Adrenal gland (tissue), 12 donors: ENCODE measurements around the gene SPTBN4. TPM values are rescaled to one million over a fixed set of nuclear protein-coding genes. Genes with fewer than 3 reads are reported as not detected.
A peak's percentile ranks its signal among the peaks of the same experiment; 100 is the strongest.

Experiments used
- DNase-seq, 7 donors: peaks; one replicate each; pipeline ENCODE4 v3.0.0-alpha.2; 2019 to 2020
- H3K27ac ChIP-seq, 5 donors: fragments of 200-600 bp; sonication (generic) in 4 of 5; 1 replicate in 3 of 5; 2 replicates in 2 of 5; pipeline versions ENCODE4 v1.5.1 to v1.8.0; 2016 to 2020; ENCODE audit warnings: mild to moderate bottlenecking in 1 of 5
- H3K27me3 ChIP-seq: fragments of 200-600 bp; 2 replicates; pipeline ENCODE4 v1.8.0; 2021
- H3K36me3 ChIP-seq, 2 donors: fragments of 200-600 bp; replicated peaks in 1 of 2; 1 replicate in 1 of 2; 2 replicates in 1 of 2; pipeline versions ENCODE4 v1.5.1 to v1.8.0; 2018 to 2022
- H3K4me1 ChIP-seq, 2 donors: fragments of 200-600 bp; replicated peaks in 1 of 2; 1 replicate in 1 of 2; 2 replicates in 1 of 2; pipeline versions ENCODE4 v1.5.1 to v1.8.0; 2018 to 2021
- H3K4me3 ChIP-seq, 4 donors: fragments of 200-600 bp; sonication (generic) in 3 of 4; one replicate each; pipeline ENCODE4 v1.5.1; 2016 to 2018
- H3K9me3 ChIP-seq, 3 donors: fragments of 200-600 bp; sonication (generic) in 1 of 3; replicated peaks in 1 of 3; 1 replicate in 2 of 3; 2 replicates in 1 of 3; pipeline versions ENCODE4 v1.5.1 to v1.8.0; 2016 to 2021
- POLR2A ChIP-seq, 2 donors: fragments of 450-650 bp; IDR thresholded peaks; one replicate each; pipeline ENCODE4 v1.6.1; 2017; ENCODE audit warnings: antibody characterized with exemption in 2 of 2, mild to moderate bottlenecking in 2 of 2, moderate library complexity in 1 of 2
- WGBS, 4 donors: extraction: QIAGEN DNeasy Blood & Tissue Kit in 2 of 4; methylation state at CpG; one replicate each; pipeline versions ENCODE4 v1.1.5 to v1.1.7; 2013 to 2017; 5-methylcytosine and 5-hydroxymethylcytosine counted together
- intact Hi-C, 2 donors: fragments of 100-400 bp; cut with DNase I; formaldehyde crosslinking; loops; one replicate each; pipeline versions ENCODE4 v1.14.1 to v1.15.0; 2022 to 2023
- polyA plus RNA-seq, 3 donors: library from polyadenylated mRNA; stranded (reverse); fragments of 200-250 nt in 2 of 3; fragments of 350-450 nt in 1 of 3; fragmentation: Illumina TruSeq in 1 of 3; extraction: RNeasy Lipid Tissue Mini Kit (QIAGEN cat#74804) in 1 of 3; gene quantifications; one replicate each; pipeline ENCODE4 v1.2.3, GENCODE V29; 2013 to 2014
- total RNA-seq, 9 donors: library from RNA; depleted of rRNA in 4 of 9; stranded (reverse); fragments of >200 nt in 4 of 9; fragments of 120-200 nt in 1 of 9; fragmentation: NEBNext Ultra II Directional in 1 of 9; extraction: Animal tissue kit (Norgen Biotek cat#: 25700) in 1 of 9; gene quantifications; one replicate each; pipeline versions ENCODE4 v1.1.0 to v1.2.4, GENCODE V29; 2013 to 2023
- TF ChIP-seq, protein P1 (sequence below), 6 experiments: fragments of 450-650 bp in 4 of 6; fragments of 200-600 bp in 2 of 6; sonication (generic) in 1 of 6; IDR thresholded peaks; 1 replicate in 5 of 6; 2 replicates in 1 of 6; pipeline versions ENCODE4 v1.5.1 to v1.8.0; 2016 to 2021; ENCODE audit warnings: antibody characterized with exemption in 6 of 6, mild to moderate bottlenecking in 2 of 6, moderate library complexity in 1 of 6
- donor health status: healthy with polysubstance abuse.
- donor health status: Bipolar disorder and iron deficiency.
- donor health status: DM: yes; HTN: yes; CAD: no.
- donor health status: DM: no; HTN: no; CAD: no.
- donor health status: DM: no; HTN: no; CAD: no.
- donor health status: DM: yes; HTN: yes; CAD: no.

SPTBN4 gene
- total and polyA plus RNA-seq, 12 donors = 0.91 to 46.7 (median 3.3) TPM

DNA sequence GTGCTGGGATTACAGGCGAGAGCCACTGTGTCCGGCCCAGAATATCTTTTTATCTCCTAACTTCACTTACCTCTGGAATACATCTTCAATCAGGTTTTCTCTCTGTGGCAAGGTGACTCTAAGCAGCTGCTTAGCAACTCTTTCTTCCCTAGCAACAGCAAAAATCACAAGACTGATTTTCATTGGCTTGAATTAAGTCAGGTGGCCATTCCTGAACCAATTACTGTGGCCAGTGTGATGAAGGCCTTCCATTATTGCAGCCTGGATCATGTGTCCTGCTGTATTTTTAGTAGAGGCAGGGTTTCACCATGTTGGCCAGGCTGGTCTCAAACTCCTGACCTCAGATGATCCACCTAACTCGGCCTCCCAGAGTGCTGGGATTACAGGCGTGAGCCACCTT lies 125.4 kb downstream of the SPTBN4 start:
- intact Hi-C loops = loop anchor here in 1 of 2 donors (10.0 kb wide), 1 partner anchor 127 kb away; the partner anchor contains the start of genes BLVRB and SPTBN4
- TF ChIP-seq, protein P1, sequence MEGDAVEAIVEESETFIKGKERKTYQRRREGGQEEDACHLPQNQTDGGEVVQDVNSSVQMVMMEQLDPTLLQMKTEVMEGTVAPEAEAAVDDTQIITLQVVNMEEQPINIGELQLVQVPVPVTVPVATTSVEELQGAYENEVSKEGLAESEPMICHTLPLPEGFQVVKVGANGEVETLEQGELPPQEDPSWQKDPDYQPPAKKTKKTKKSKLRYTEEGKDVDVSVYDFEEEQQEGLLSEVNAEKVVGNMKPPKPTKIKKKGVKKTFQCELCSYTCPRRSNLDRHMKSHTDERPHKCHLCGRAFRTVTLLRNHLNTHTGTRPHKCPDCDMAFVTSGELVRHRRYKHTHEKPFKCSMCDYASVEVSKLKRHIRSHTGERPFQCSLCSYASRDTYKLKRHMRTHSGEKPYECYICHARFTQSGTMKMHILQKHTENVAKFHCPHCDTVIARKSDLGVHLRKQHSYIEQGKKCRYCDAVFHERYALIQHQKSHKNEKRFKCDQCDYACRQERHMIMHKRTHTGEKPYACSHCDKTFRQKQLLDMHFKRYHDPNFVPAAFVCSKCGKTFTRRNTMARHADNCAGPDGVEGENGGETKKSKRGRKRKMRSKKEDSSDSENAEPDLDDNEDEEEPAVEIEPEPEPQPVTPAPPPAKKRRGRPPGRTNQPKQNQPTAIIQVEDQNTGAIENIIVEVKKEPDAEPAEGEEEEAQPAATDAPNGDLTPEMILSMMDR (IDR thresholded peaks at IDR 0.05) = no peak
- TF ChIP-seq POLR2A (IDR thresholded peaks at IDR 0.05) = no peak
- H3K36me3 ChIP-seq = no peaks in the 10 kb centered on the region
- H3K4me1 ChIP-seq = peaks cover 0 to 7% of the 10 kb centered on the region in 2 donors
- peaks cover 1% of the 10 kb centered on the region for H3K27me3 ChIP-seq
- 79 to 86% (median 82%) methylated on average over 4 of the region's 4 CpGs for WGBS, 4 donors
- H3K27ac ChIP-seq = no peak overlapping the region
- no peak overlapping the region for H3K4me3 ChIP-seq
- H3K9me3 ChIP-seq = no peaks in the 10 kb centered on the region
- DNase-seq = peak in 2 of 7 donors; percentile 39 to 46

DNA sequence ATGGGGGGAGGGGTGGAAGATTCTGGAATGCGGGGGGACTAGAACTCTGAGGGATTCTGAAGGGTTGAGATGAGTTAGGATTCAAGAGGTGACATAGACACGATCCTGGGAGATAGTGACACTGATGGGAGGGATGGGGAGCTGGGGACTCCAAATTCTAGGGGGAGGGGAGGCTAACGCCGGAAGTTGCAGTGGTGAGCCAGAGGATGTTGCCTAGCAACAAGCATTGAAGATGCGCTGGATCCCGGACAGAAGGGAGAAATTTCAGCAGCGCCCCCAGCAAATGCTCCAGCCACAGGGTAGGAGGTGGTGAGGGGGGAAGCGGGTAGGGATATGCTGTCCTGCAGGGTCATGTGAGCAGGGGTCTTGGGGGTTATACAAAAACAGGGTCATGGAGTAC lies 127.5 kb downstream of the SPTBN4 start:
- WGBS, 4 donors = 26 to 34% (median 29%) methylated on average over 8 of the region's 8 CpGs
- no peak overlapping the region for H3K4me3 ChIP-seq
- peak in 1 of 7 donors; percentile 20 for DNase-seq
- no peak for TF ChIP-seq POLR2A (IDR thresholded peaks at IDR 0.05)
- TF ChIP-seq, protein P1 (IDR thresholded peaks at IDR 0.05) = no peak
- H3K36me3 ChIP-seq = no peaks in the 10 kb centered on the region
- peaks cover 3 to 17% of the 10 kb centered on the region in 2 donors for H3K4me1 ChIP-seq
- intact Hi-C loops = loop anchor here in 1 of 2 donors (10.0 kb wide), 1 partner anchor 129 kb away; the partner anchor contains the start of genes BLVRB and SPTBN4
- no peak overlapping the region for H3K27ac ChIP-seq
- no peaks in the 10 kb centered on the region for H3K9me3 ChIP-seq
- peaks cover 7% of the 10 kb centered on the region for H3K27me3 ChIP-seq

DNA sequence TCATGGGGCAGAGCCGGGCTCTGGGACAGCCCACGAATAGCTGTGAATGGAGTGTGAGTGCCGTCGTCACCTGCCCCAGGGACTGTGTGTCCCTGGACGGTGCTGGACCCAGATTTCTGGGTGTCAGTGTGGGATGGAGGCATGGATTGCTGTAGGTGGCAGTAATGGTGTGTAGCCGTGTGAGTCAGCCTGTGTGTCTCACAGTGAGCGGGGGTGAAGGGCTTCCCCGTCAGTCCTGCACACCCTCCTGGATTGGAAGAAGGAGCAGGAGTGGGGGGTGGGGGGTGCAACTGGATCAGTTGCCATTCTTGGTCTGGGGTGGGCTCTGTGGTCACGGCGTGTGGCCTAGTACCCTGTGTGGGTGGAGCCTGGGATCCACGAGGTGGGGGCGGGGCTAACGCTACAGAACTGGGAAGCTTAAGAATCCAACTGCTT lies 127.9 kb downstream of the SPTBN4 start:
- TF ChIP-seq, protein P1 (IDR thresholded peaks at IDR 0.05) = no peak
- no peak for TF ChIP-seq POLR2A (IDR thresholded peaks at IDR 0.05)
- H3K4me3 ChIP-seq = no peak overlapping the region
- WGBS, 4 donors = 24 to 32% (median 31%) methylated on average over 8 to 13 of the region's 13 CpGs

DNA sequence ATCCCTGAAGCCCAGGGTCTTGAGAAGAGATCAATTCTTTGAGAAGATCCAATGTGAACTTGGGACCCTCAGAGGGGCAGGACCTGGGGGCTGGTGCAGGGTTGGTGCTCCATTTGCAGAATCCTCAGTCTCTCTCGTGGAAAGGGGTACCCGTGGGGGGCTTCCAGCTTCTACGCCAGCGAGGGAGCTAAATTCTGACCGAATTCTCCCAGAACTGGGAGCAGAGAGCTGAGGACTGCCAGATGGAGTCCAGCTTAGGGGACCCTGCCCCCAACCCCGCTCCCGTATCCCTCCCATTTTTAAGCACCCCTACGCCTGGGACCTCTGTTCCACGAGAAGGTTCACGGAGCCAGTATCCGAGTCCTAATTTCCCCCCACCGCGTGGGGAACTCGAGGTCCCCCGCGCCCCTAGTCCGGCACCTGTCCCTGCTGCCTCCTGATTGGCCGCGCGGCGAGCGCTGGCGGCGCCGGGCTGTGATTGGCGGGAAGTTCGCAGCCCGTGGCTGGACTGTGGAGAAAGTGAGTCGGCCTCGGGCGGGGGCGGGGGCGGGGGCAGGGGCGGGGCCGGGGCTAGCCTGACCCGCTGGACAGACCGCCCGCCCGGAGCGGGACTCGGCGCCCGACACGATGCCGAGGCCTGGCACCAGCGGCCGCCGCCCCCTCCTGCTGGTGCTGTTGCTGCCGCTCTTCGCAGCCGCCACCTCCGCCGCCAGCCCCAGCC lies 130.0 kb downstream of the SPTBN4 start:
- peak; percentile 67 to 81 (median 74) for DNase-seq
- peaks cover 15% of the 10 kb centered on the region for H3K27me3 ChIP-seq
- H3K4me1 ChIP-seq = peaks cover 8 to 33% of the 10 kb centered on the region in 2 donors
- intact Hi-C loops = loop anchor here (5.0 to 10.0 kb wide), 2 partner anchors 64 to 132 kb away; partner anchors contain the start of genes BLVRB (in 1 of the 2) and SPTBN4 (in 1 of the 2)
- H3K27ac ChIP-seq = no peak overlapping the region
- peak overlapping the region in 1 of 4 donors; percentile 24 for H3K4me3 ChIP-seq
- no peaks in the 10 kb centered on the region for H3K36me3 ChIP-seq
- TF ChIP-seq POLR2A (IDR thresholded peaks at IDR 0.05) = no peak
- TF ChIP-seq, protein P1 (IDR thresholded peaks at IDR 0.05) = no peak
- WGBS, 4 donors = 4 to 35% (median 7%) methylated on average over 5 to 53 of the region's 53 CpGs
- H3K9me3 ChIP-seq = no peaks in the 10 kb centered on the region

More for the DNA sequence above, 127.9 kb downstream of the SPTBN4 start:
- intact Hi-C loops = loop anchor here (5.0 to 10.0 kb wide), 2 partner anchors 62 to 130 kb away; partner anchors contain the start of genes BLVRB (in 1 of the 2) and SPTBN4 (in 1 of the 2)
- Histone ChIP-seq H3K27ac (no peak overlapping the region), H3K4me1 (peaks cover 3 to 18% of the 10 kb centered on the region in 2 donors), H3K36me3 (no peaks in the 10 kb centered on the region), H3K27me3 (peaks cover 8% of the 10 kb centered on the region), H3K9me3 (no peaks in the 10 kb centered on the region)
- DNase-seq = peak in 1 of 7 donors; percentile 24
